ENCODE results near the gene CHST5.
"Not testable (repeated sequence)": the region's sequence is repeated elsewhere in the genome, so short reads cannot be mapped to it uniquely, and the experiment has no call there.

CHST5 gene

DNA sequence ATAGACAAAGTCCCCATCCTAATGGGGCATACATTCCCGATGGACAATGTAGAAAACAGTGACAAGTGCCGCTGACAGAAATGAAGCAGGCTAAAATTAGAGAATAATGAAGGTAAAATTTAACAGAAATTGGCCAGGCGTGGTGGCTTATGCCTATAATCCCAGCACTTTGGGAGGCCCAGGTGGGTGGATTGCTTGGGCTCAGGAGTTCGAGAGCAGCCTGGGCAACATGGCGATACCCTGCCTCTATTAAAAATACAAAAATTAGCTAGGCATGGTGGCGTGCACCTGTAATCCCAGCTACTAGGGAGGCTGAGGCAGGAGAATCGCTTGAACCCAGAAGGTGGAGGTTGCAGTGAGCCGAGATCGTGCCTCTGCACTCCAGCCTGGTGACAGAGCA lies 12.5 kb upstream of the CHST5 start:
- DNase-seq, result not testable (repeated sequence)

DNA sequence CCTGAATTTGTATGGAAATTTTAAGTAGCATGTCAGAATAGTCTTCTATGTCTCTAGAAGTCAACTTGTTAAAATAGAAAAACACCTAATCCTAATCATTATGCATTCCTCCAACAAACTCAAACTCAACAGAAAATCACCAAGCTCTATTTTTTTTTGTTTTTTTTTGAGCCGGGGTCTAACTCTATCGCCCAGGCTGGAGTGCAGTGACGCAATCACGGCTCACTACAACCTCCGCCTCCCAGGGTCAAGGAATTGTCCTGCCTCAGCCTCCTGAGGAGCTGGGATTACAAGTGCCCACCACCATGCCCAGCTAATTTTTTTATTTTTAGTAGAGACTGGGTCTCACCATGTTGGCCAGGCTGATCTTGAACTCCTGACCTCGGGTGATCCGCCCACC lies 10.4 kb upstream of the CHST5 start:
- no peak for DNase-seq

DNA sequence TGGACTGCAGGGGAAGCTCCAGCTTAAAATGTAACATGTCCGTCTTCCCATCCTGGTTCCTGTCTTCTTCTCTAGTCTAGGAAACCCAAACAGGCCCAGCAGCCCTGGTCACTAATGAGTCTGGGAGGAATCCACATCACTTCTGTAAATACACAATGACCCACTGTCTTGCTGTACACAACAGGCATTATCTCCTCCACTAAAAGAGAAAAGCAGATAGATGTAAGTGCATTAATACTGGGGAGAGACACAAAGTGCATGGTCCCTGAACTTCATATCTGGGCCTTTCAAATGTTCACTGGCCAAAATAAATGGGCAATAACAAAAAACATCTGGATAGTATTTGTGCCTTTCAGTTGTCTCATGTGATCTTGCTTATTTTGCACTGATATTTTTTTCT lies 10.0 kb upstream of the CHST5 start:
- DNase-seq, result not testable (repeated sequence)

DNA sequence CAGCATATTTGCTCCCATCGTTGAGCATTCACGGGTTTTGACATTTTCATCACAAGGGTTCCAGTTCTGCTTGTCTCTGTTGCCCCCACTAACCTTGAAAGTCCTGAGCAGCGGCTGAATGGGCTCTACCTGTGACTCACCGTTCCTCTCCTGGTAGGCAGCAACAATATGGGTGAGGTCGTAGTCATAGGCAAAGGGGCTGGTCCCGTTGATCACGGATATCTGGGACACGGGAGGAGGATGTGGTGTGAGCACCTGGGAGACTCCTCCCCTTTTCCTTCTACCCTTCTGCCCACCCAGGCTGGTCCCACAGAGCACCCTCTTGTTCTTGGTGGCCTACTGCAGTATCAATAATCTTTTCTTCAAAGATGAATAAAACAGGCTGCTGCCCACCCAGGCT lies 6.6 kb upstream of the CHST5 start:
- DNase-seq, result not testable (repeated sequence)

DNA sequence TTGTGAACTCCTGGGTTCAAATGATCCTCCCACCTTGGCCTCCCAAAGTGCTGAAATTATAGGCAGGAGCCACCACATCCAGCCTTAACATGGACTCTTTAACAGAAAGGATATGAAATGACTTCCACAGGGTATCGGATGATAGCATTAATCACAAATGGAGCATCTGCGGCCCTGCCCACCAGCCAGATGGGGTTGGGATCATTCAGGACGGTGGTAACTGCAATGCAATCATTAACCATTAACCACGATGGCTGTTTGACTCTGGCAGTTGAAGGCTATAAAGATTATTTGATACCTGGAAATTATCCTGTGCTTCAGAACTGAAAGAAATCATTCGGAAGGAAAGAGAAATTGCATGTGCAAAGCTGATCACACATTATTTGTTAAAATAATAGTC lies 5.3 kb upstream of the CHST5 start:
- no peak for DNase-seq

DNA sequence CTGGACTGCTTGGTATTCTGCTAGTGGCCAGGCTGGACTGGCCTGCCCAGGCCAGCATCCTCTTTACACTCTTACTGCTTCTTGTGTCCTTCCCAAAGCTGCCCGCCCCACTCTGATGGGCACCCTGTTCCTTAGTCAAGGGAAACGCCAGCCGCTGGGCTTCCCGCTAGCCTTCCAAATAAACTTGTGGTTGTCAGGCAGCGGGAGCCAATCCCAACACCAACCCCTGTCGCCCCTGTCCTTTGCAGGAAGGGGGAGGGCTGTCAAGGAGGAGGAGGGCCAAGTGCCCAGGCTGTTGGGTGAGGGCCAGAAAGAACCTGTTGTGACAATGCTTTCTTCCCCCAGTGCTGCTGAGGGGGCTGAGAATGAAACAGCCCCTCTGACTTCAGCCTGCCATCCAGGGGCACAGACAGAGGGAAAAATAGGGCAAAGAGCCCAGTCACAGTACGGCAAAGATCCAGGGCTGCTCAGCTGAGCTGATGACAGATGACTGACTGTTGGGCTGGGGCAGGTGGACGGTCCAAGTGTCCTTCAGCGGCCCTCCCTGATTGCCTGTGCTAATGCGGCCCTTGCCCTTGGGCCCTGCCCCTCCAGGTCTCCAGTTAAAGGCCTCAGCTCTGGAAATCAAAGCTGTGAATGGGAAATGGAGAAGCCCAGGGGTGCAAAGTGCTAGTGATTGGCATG lies 3.1 kb upstream of the CHST5 start:
- DNase-seq, result not testable (repeated sequence)

DNA sequence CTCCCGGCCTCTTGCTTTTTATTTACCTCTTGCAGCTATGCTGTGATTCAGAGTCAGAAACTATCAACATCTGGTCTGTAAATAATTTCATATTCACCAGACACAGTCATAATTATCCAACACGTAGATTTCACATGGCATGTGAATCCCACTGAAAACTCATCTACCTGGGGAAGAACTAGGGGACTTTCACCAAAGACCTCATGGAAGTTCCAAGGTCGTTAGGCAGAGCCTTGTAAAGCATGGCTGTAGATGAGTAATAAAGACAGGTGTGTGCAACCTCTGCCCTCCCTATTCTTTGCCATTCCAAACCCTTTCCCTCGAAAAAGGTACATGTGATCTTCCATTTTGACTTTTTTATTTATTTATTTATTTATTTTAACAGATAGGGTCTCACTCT lies 1.9 kb upstream of the CHST5 start:
- DNase-seq, result no peak

DNA sequence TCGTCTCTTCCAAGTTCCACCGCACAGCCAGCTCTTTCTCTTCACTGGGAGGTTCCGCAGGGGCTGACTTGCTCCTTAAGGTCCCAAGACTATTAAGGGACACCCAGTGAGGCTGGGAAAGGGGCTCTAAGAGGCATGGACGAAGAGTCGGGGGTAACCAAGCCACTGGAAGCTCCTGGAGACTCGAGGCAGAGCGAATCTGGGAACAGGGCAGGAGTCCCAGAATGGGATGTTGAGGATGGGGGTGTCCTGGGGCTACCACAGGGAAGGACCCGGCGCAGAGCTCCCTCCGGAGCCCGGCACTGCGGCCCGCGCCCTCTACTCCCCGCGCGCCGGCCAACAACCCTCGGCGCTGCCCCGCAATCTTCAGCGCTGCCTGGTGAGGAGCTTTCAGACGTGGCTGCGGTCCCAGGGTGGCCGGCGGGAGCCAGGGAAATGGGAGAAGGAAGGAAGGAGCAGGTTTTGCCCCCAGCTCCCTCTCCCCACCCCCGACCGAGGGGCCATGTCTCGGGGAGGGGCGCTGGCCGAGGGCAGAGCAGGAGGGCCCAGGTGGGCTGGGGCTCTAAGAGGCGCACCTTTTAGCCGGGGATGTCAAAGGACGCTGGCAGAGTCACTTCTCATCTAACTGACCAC lies 581 bp downstream of the CHST5 start:
- no peak for DNase-seq

DNA sequence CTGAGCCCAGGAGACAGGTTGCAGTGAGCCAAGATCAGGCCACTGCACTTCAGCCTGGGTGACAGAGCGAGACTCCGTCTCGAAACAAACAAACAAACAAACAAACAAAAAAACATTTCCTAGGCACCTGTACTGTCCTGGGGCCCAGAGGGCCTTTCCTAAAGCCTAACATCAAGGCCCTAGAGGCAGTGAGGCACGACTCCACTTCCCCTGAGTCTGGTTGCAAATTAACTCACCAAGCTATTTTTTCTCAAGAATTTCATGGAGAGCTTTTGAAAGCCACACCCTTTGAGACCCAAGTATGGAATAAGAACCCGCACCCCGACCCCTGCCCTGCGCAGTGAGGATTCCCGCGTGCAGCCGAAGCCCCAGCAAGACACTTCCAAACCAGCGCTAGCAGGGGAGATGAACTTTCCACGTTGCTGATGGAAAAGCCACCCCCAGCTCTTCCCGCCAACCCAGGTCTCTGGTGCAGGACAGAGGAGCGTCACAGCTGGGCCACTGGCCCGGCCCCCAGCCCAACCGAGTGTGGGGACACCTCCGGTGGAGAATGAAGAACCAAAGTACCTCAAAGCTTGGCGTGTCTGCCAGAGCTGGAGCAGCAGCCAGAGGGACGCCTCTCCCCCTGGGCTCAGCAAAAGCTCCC lies 1.2 kb downstream of the CHST5 start:
- no peak for DNase-seq

DNA sequence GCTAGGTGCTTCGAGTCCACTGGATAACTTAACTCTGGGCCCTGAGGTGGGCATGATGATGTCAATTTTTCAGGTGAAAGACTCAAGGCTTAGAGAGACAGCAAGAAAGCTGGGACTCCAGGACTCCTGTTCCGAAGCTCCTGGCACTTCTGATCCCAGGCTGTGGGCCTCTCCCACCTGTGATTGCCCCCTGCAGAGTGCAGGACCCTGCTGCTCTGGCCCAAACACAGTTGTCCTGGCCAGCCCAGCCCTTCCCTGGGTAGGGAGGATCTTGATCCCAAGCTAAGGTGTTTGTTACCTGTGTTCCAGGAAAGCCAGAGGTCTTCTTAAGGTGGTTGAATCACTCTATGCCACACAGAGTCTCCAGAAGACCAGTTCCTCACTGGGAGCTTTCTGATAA lies 3.1 kb downstream of the CHST5 start:
- DNase-seq, result no peak

DNA sequence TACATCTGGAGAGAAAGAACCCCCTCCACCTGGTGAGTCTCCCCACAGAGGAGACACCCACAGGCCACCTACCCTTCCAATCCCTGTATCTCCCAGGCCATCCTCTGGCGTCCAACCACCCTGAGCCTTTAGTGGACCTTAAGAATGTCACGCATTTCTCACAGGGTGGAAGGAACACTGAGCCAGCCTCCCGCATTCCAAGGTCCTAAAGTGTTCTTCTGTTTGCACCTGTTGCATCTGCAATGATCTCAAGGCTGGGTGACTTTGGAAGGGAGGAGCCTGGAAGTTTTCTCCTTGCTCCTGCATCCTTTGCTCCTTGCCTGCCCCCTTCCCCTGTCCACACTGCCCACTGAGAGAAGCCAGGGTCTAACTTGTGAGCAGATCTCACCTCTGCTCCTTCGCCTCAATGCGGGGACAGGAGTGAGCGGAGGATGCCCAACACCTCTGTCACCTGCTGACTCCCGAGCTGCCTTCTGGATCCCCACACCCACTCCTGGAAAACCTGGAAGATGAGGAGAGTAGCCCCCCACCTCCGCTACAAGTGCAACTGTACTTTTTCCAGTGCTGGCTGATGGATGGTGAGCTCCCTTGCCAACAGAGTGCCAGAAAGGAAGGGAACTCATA lies 3.7 kb downstream of the CHST5 start:
- no peak for DNase-seq

DNA sequence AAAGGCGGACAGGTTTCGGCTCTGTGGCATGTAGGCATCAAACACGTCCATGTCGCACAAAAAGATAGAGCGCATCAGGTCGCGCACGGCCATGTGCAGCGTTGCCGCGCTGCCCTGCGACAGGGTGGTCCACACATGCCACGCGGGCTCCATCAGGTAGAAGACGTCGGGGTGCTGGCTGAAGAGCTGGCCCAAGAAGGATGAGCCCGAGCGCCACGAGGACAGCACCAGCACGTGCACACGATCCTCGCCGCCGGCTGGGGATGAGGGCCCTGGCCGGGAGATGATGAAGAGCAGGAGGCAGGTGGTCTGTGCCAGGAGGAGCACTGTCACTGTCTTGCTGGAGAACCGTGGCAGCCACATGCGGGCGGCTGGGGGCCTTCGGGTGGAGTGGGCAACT lies 5.9 kb downstream of the CHST5 start:
- DNase-seq, result no peak

DNA sequence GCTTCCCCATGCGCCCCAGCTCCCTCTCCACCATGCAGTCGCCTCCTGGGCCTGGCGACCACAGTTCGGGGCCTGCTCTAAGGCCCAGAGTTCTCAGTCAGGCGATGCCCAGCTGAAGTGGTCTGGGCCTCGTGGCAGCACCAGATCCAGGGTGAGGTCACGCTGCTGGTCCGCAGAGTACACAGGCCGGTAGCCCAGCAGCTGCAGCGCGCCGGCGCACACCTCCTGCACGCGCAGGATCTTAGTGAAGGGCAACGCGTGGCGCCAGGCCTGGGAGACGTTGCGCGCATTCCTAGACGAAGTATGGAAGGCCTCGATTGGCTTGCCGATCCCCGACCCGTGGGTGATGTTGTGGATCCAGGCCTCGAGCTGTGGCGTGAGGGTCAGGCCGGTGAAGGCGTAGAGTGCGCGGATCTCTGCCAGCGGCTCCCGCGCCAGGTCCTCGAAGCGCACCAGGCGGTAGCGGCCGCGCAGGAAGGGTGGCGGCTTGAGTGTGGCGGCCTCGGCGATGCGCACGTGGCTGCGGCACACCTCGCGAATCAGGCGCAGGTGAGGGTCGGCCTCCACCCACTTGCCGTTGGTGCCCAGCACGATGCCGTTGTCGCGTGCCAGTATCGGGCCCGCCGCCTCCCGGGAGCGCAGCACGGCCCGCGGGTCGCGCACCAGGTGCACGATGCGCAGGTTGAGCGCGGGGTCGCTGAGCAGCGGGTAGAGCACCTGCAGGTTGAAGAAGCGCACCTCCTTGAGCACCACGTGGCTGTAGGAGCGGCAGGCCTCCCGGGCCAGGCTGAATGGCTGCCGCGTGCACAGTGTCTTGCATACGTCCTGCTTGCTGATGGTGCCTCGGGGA lies 6.6 kb downstream of the CHST5 start:
- DNase-seq, result no peak

DNA sequence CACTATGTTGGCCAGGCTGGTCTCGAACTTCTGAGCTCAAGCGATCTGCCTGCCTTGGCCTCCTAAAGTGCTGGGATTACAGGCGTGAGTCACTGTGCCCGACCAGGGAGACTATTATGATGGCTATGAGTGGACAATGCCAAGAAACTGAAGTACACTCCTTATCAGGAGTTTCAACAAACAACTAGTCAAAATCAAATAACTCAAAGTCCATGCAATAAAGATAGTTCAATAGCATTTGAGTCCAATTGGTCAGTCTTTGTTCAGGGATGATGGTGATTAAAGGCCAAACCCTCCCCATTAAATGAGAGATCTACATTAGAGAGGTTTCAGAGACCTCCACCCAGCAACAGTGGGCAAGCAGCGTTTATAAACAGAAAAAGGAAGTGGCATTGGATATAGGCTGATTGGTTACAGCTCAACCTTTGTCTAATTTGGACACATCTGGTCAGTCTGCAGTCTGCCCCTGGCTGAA lies 8.0 kb downstream of the CHST5 start:
- no peak for DNase-seq

DNA sequence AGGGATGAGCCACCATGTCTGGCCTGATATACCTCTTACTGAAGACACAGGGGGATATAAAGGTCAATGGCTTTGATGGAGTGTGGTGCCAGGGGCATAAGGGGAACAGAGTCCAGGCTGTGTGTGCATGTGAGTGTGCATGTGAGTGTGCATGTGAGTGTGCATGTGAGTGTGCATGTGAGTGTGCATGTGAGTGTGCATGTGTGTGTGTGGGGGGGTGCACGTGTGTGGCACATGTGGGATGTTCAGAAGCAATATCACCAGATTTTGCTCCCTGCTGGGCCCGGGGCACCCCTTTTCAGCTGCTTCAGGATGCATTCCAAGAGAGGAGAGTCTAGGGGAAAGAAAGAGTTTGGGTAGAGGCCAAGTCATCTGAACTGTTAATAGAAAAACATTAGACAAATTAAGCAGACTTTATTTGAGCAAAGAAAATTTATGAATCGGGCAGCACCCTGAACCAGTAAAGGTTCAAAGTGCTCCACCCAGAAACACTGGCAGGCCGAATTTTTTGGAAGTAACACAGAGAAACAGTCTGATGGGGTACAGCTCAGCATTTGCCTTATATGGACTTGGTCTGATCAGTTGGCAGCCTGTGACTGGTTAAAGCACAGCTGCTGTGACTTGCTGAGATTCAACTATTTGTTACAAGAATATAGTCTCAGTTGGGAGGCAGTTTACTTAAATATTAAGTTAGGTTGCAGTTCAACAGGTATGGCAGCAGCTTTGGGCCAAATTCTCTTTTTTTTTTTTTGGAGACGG lies 9.7 kb downstream of the CHST5 start:
- DNase-seq, result no peak

DNA sequence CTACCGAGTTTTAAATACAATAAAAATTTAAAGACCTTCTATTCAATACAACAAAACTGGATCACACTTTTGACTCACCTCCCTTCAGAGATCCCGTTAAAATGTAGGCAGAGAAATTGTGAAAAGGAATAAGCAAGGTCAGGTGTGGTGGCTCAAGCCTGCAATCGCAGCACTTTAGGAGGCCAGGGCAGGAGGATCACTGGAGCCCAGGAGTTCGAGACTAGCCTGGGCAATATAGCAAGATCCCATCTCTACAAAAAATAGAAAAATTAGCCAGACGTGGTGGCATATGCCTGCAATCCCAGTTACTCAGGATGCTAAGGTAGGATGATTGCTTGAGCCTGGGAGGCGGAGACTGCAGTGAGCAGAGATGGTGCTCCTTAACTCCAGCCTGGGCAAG lies 16.7 kb downstream of the CHST5 start:
- no peak for DNase-seq

DNA sequence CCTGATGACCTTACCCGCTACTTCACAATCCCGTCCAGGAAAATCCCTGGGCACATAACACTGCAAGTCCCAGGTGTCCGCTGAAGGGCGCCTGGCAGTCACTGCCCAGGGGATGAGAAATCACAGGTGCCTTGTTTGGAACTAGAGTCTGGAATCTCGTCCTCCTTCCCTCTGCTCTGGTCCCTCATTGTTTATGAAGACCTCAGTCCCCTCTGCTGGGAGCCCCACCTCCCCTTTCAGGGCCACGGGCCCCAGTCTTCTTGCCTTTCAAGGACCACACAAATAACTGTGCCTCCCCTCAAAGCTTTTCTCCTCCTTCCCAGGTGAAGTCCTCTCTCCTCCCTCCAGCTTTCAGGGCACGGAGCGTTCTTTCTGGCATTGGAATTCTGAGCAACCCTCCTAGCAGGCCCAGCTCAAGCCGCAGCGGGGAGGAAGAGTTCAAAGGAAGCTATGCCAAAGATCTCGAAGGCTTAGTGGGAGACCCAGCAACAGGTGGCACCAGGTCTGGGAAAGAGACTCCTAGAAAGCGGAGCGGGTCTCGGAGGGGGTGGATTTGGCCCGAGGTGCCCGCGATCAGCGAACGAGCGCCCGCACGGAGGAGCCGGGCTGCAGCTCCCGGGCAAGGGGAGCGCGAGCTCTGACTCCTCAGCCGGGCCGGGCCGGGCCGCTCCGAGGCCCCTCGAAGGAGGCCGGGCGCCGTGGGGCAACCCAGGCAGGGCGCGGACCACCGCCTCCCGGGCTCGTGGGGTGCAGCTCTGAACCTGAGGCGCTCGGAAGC lies 19.5 kb downstream of the CHST5 start:
- not testable (repeated sequence) for DNase-seq

DNA sequence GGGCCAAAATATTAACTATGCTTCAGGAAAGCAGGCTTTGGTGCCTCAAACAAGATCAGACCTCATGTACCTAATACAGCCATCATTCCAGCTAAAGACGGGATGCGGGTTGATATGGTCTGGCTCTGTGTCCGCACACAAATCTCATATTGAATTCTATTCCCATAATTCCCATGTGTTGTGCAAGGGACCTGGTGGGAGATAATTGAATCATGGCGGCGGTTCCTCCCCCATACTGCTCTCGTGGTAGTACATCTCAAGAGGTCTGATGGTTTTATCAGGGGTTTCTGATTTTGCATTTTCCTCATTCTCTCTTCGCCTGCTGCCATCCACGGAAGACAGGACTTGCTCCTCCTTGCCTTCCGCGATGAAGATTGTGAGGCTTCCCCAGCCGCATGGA lies 21.6 kb downstream of the CHST5 start:
- DNase-seq, result no peak

DNA sequence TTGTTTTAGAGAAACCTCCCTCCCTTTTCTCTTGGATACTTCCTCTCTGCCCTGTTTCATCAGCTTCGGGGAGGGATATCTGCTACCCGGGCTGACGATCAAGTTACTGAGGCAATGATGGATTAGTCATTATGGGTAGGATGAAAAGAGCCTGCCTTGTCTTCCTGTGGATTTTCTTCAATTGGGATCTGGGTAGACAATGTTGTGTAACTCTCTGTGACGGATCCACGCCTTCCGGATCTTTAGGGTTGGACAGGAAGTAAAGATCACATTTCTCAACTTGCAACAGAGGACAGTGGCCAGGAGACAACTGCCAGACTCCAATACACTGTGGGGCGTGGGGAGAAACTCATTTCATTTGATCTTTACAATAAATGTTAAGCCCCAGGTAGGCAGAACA lies 29.3 kb downstream of the CHST5 start:
- DNase-seq, result peak; percentile 98

DNA sequence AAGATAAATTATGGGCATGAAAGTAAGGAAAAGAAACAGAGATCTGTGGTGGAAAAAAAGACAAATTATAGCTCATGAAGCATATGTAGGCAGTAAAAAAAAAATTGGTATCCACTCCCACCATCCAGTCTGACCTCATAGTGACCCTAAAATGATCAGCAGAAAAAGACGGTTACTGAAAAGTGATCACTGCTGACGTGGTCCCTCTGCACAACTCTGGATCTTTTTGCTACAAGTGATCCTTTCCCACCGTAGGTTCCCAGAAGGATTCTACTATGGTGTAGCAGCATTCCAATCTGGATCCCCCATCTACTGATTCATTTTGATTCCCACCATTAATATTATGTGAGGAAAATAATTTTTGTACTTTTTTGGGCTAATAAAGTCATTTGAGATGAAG lies 29.8 kb downstream of the CHST5 start:
- DNase-seq, result no peak

DNA sequence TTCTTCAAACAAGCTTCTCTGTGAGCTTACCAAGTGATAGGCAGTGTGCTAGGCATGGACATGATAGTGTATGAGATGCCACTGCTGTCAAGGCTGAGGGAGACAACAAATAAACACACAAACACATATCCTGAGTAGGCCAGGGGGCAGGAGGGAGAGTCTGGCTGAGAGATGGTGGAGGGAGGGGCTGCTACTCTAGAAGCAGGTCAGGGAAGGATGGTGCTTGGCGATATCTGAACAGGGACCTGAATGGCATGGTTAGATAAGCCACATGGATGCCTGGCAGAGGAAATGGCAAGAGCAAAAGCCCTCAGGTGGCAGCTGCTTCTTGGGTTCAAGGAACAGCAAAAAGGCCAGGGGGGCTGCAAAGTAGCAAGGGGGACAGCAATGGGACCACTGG lies 32.1 kb downstream of the CHST5 start:
- DNase-seq, result no peak
